SH-SY5Y (cell line): ENCODE data around the gene KCNF1.

ENCODE experiments used
- GATA2 ChIP-seq: IDR thresholded peaks from 2 replicates; pipeline ENCODE4 v1.6.1; 2011; ENCODE audit warnings: mild to moderate bottlenecking, low read depth, low read length
- GATA3 ChIP-seq: IDR thresholded peaks from 2 replicates; pipeline ENCODE4 v1.6.1; 2011; ENCODE audit warnings: low read depth, mild to moderate bottlenecking, low read length, moderate library complexity

Gene KCNF1

DNA sequence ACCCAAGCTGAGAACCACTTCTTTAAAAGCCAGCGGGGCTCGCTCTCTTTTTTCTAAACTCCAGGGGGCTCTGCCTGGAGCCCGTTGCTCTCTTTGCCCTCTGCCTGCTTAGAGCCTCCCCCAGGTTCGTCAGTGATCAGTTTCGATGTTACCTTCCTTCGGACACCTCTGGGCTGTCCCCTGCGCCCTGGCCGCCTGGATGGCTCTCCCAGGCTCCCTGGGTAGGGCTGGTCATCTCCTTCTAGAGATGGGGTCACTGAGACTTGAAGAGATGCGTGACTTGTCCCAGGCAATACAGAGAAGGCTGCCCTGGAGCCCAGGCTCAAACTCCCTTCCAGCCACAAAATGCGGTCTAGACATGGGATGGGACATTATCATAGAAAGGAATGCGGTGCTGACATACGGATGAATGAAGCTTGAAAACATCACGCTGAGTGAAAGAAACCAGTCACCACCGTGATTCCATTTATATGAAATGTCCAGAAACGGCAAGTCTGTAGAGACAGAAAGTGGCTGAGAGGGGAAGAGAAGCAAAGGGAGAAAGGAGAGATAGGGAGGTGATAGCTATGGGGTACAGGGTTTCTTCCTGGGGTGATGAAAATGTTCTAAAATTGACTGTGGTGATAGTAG, 14.6 kb downstream of the KCNF1 start:
- TF ChIP-seq GATA2 (no peak), GATA3 (no peak)

DNA sequence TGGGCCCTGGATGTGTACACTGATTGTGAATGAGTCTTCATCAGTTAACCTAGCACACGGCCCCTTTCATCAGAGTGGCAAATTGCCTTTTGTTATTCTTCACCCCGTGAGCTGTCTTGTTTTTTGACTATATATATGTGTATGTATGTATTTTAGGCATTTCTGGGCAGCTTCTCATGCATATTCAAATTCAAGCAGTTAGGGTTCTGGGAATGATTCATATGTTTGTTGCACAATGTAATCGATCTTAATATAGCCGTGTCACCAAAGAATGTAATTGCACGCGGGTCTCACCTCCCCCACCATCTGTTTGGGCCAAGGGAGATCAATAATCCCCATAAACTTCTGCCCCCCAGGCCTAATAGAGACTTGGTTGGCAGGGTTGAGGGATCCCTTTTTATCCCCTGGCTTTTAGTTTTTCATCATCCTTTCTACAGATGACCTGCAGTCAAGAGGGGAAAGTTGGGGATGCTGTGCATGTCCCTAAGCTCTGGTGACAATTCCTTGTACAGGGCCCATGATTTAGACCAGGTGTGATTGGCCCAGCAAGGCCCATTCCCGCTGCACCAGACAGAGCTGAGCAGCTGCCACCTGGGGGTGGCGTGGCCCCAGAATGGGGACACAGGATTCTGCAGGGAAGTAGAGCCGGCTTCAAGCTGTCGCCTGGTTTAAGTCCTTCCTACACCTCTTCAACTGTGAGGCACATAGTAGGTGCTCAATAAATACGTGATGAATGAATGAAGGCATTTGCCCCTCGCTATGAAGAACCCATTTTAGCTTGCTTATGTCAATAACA, 19.2 kb downstream of the KCNF1 start:
- no peak for TF ChIP-seq GATA2

DNA sequence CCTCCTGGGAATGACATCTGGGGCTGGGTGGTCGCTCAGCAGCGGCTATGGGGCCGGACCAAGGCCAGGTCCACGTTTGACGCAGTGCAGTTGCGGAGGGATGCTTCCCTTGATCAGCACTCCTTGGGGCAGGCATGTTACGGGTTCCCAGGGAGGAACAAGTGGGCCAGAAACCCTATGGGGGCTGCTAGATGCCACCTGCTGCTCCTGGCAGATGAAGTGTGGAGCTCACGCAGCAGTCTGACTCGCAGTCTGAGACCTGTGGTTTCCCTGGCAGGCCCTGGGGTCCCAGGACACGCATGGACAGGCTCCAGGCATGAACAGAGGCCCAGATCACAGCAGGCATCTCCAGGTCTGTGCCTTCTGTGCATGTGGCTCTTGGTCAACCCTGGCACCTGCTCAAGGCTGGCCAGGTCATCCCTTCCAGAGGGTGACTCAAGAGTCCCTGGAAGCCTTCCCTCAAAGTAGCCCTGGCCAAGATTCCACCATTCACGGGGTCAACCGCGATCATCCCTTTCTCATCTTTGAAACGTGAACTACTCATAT, 20.0 kb downstream of the KCNF1 start:
- TF ChIP-seq GATA3, result no peak
- no peak for TF ChIP-seq GATA2

DNA sequence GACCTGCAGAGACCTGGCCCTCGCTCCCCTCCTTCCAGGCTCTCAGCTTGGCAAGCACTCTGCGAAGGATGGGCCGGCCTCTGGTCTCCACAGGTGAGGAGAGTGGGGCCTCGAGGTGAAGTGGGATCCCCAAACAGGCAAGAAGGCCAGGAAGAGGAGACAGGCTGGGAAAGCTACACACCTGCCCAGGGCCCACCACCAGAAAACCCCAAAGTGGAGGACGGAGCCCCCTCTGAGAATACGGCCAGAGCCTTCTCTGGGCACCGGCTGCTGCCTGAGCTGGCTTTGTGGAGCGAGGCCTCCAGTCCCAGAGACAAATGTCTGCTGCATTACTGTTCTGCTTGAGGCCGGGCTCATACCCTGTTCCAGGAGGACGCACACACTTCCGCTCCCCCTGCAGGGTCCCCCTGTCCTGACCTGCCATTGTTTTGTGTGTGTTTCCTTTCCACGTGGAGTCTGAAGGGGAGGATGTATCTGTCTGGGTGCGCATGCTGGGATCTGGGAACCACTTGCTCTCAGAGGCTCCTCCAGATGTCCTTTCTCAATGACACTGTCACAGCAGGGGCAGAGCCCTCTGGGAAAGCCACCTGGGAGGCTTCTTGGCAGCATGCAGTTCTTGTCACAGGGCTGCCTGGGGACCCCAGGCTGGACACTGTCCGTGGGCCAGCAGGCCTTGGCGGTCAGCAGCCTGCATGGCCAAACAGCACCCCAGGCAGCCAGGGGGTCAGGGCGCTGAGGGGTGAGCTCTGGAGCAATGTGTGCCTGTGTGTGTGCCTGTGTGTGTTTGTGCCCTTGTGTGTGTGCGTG, 20.8 kb downstream of the KCNF1 start:
- TF ChIP-seq GATA3, result no peak
- TF ChIP-seq GATA2, result no peak

DNA sequence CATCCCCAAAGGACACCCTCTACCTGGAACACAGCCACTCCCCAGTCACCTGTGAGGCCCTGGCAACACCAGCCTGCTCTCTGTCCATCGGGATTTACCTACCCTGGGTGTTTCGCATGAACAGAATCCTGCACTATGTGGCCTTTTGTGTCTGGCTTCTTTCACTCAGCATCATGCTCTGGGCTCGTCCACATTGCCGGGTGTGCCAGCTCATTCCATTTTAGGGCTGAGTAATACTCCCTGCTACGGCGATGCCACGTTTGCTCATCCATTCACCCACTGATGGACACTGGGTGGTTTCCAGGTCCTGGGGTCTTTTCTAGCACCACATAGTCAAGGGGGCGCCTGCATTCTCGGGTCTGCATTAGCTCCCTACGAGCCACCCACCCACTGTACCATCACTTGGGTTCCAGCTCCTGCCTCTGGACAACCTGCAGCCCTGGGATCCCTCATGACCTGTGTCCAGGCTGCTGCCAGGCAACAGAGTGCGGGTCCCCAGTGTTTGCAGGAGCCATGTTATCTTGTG, 22.0 kb downstream of the KCNF1 start:
- TF ChIP-seq GATA2, result no peak
- no peak for TF ChIP-seq GATA3

DNA sequence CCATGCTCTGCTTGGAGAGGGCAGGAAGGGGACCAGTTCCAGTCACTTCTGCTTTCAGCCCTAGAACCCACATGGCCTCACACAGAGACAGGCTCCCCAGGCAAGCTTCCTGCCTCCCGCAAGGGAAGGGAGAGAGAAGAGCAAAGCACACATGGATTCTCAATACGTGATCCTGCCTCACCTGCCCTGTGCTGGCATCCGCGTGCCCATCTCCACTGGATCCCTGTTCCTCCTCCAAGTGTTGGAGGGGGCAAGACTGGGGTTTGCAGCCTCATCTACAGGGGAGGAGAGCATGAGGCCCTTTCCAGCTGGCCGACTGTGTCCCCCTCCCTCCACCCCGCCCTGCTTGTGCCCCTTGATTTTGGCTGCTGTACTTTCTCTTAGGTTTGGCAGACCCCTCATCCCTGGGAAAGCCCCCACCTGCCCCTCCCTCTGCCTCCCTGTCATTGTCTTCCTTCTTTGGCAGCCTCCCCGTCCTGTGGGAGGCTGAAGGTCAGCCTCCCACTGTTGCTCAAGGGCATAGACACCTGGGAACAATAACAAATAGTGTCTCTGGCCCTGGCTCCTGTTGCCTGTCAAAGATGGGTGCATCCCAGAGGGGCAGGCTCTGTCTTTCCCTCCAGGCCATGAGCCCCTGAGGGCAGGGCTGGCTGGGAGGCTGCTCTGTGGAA, 22.7 kb downstream of the KCNF1 start:
- TF ChIP-seq GATA2 (no peak), GATA3 (no peak)

DNA sequence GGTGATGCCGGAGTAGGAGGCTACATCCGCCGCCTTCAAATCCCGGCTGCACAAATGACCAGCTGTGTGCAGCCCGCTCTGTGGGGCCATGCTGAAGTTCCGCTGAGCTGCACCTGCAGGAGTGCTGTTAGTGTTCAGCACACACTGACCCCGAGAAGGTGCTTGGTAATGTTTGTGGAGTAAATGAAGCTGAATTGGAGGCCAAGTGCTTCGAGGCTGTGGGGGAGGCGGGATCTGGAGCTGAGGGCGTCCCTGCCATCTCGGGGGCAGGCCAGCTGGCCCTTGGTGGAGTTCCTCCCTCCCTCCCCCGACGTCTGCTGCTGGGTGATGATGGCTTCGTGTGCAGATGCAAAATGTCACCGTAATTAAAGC, 23.2 kb downstream of the KCNF1 start:
- TF ChIP-seq GATA3 (no peak), GATA2 (no peak)

DNA sequence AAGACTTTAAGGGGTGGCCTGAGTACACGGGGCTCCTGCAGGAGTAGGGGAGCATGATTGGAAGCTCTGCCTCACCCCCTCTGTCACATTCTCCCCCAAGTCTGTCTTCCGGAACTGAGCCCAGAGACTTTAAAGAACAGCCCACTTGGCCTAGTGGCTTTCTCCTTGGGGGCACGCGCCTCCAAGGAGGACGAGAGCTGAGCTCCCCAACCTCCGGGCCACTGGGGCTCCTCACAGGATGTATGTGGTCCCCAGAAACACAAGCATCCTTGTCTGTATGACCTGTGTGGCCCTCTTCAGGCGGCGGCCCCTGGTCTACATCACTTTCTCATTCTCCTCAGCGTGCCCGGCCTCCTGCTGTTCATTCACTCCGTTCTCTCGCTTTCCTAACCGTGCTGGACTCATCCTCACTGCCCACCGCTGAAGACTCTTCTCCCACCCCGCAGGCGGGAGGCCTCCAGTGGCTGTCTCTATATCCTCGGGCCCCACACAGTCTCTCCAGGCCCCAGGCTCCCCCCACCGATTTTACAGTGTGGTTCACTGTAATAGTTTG, 23.7 kb downstream of the KCNF1 start:
- TF ChIP-seq GATA3 (no peak), GATA2 (no peak)

DNA sequence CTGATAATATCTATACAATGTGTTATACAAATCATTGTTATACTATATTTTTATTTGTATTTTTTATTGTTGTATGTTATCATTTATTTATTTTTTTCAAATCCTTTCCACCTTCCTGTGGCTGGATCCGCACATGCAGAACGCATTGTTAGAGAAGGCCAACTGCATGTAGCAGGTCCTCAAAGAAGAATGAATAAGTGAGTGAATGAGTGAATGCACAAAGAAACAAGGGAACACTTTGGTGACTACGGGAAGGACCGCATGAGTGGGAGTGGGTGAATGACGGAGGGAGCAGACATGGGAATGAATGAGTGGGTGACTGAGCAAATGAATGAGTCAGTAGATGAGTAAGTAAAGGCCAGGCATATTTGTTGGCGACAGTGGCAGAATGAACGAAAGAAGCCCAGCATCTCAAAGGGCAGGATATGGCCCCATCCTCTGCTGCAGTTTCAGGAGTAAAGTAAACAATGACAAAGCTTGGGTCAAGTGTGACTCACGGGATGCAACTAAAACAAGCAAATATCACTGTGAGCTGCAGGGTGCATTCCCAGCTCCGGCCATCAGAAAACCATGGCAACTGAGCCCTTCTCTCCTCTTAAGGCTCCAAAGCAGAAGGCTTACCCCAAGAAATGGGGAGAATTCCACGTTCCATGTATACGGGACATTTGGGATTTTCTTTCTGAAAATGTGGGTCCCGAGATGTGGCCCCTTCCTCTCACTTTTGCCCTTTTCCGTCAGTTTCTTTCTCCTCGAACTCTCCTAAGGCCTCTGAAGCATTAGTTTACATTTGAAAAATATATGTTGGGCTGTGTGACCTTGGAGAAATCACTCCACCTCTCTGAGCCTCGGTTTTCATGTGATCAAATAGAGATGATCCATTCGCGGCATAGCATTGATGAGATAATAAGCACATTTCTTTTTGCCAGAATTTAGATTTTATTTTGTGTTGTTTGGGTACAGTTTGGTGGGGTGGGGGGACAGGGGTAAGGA, 24.5 kb downstream of the KCNF1 start:
- TF ChIP-seq GATA3, result no peak
- TF ChIP-seq GATA2, result no peak

DNA sequence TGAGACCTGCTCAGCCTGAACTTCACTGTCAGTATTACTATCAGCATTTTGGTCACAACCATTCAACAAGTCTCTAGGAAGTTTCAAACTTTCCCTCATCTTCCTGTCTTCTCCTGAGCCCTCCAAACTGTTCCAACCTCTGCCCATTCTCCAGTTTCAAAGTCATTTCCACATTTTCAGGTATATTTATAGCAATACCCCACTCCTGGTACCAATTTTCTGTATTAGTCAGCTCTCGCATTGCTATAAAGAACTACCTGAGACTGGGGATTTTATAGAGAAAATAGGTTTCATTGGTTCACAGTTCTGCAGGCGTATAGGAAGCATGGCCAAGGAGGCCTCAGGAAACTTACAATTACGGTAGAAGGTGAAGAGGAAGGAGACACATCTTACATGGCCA, 27.3 kb downstream of the KCNF1 start:
- no peak for TF ChIP-seq GATA3
- no peak for TF ChIP-seq GATA2

DNA sequence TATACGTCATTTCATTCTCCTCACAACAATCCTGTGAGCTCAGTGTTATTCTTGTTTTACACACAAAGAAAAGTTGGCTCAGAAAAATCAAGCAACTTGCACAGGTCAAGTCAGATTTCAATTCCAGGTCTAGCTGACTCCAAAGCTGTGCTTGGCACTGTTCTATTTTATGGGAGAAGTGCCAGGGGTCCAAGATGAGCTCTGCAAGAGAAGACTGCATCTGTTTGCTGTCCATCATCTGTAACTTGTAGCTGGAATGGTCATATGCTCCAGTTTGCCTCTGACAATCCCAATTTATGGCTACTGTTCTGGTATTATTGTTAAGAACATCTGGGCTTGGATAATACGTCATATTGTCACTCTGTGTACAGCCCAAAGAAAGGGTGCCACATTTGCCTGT, 28.9 kb downstream of the KCNF1 start:
- TF ChIP-seq GATA2 (no peak), GATA3 (no peak)

DNA sequence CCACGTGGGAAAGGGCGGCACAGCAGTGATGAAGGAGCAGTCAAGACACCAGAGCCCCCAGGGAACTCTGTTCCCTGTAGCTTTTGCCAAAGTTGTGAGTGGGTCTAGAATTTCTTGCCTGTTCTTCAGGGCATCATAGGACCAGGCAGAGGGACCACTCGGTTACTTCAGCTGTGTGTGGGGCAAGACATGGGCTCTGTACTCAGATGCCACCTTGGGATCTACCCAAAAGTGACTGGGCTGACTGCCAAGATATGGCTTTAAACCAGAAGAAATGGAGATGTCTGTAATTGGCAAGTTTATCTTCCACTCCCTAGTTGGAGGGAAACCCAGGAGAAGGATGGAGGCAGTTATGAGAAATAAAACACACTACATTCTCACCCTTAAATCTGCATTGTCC, 29.6 kb downstream of the KCNF1 start:
- TF ChIP-seq GATA2 (no peak), GATA3 (no peak)

DNA sequence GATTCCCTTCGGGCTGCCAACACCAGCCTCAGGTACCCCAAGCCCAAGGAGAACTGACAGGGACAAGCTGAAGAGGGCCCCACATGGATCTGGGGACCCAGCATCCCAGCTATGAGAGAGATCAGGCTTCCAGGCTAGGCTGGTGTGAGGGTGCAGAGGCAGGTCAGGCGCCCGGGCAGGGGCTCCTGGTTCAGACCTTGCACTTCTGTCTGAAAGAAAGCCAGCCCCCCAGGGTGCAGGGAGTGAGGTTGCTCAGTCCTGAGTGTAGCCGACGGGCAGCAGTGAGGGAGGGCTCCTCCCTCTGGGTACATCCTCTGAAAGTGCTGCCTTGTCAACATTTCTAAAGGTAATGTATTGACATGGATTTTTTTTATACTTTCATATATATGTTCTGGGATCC, 33.1 kb downstream of the KCNF1 start:
- TF ChIP-seq GATA2 (no peak), GATA3 (no peak)

DNA sequence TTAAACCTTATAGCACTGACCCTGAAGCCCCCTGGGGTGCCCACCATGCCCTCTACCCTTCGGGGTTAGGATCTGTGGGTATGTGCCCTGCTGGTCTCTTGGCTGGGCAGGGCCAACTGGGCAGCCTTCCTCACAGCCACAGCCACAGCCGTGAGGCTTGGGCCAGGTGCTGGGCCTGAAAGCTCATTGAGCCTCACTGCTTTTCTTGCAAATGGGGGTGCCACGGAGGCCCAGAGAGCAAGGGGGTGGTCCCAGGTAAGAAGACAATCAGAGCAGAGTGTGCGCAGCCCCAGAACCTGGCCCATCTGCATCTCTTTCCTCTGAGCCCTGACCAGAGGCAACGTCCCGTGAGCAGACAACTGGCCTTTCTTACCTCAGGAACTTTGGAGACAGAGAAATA, 34.7 kb downstream of the KCNF1 start:
- TF ChIP-seq GATA3 (no peak), GATA2 (no peak)
